HG03457 (cell line): Measurements from ENCODE around the gene FAM20A.
A peak's percentile ranks its signal among the peaks of the same experiment; 100 is the strongest.
"Not testable (repeated sequence)": the region's sequence is repeated elsewhere in the genome, so short reads cannot be mapped to it uniquely, and the experiment has no call there.

ENCODE experiments used
- ATAC-seq: cut with Tn5 transposase; IDR thresholded peaks from one replicate; pipeline ENCODE4 v1.9.1; 2021; ENCODE audit warnings: moderate number of reproducible peaks; ENCODE audit not compliant: unreplicated experiment

The FAM20A gene

GRCh38 chr17:68533887-68534694 lies 67.1 kb downstream of the FAM20A start:
- ATAC-seq = no peak

GRCh38 chr17:68532826-68533225 lies 68.3 kb downstream of the FAM20A start:
- no peak for ATAC-seq

GRCh38 chr17:68531252-68531651 lies 69.9 kb downstream of the FAM20A start:
- no peak for ATAC-seq

GRCh38 chr17:68527314-68527713 lies 73.9 kb downstream of the FAM20A start:
- no peak for ATAC-seq

GRCh38 chr17:68526548-68526947 lies 74.6 kb downstream of the FAM20A start:
- no peak for ATAC-seq

- no peak for ATAC-seq
These were observed 78.9 kb downstream of the FAM20A start for GRCh38 chr17:68522266-68522665.

- ATAC-seq = no peak
These were observed 81.3 kb downstream of the FAM20A start for GRCh38 chr17:68519911-68520310.

- ATAC-seq = not testable (repeated sequence)
These were observed 82.1 kb downstream of the FAM20A start for GRCh38 chr17:68519051-68519450.

- ATAC-seq = no peak
These were observed 82.9 kb downstream of the FAM20A start for GRCh38 chr17:68518063-68518815.

GRCh38 chr17:68517605-68518004 lies 83.6 kb downstream of the FAM20A start:
- ATAC-seq = not testable (repeated sequence)

GRCh38 chr17:68516732-68517131 lies 84.4 kb downstream of the FAM20A start:
- no peak for ATAC-seq

- ATAC-seq = no peak
These were observed 86.1 kb downstream of the FAM20A start for GRCh38 chr17:68514831-68515635.

- ATAC-seq = no peak
These were observed 87.2 kb downstream of the FAM20A start for GRCh38 chr17:68513932-68514331.

- ATAC-seq = no peak
These were observed 88.2 kb downstream of the FAM20A start for GRCh38 chr17:68512960-68513474.

GRCh38 chr17:68512247-68512959 lies 88.8 kb downstream of the FAM20A start, which contains the start of gene PRKAR1A:
TSS of gene PRKAR1A (plus strand) at chr17:68512430. CDS start at chr17:68515400, 2,970 bp downstream.
- ATAC-seq = peak; percentile 76

GRCh38 chr17:68511671-68512246 lies 89.4 kb downstream of the FAM20A start:
- ATAC-seq = peak; percentile 42

- no peak for ATAC-seq
These were observed 89.9 kb downstream of the FAM20A start for GRCh38 chr17:68511254-68511670.

- no peak for ATAC-seq
These were observed 91.8 kb downstream of the FAM20A start for GRCh38 chr17:68509141-68510057.

- no peak for ATAC-seq
These were observed 93.6 kb downstream of the FAM20A start for GRCh38 chr17:68507576-68507975.
